ENCODE measurements around the gene HERPUD1. TPM values are rescaled to one million over a fixed set of nuclear protein-coding genes. Genes with fewer than 3 reads are reported as not detected.

Gene HERPUD1
- total RNA-seq, 1 experiment from 2014 or later: 314 TPM

Other genes starting within 250 kb of the HERPUD1 start
- 68.7 and 172 TPM in 2 replicates for gene MT1X, start 249.7 kb upstream of the HERPUD1 start, total RNA-seq (2014; rRNA removed)
- gene NUP93, start 202.0 kb upstream of the HERPUD1 start, total RNA-seq (2014; rRNA removed): 80.5 and 81.9 TPM in 2 replicates
- 0.11 TPM in 1 of 2 replicates, not detected in the other for gene SLC12A3, start 66.9 kb upstream of the HERPUD1 start, total RNA-seq (2014; rRNA removed)
- not detected in 2 replicates for gene CETP, start 29.8 kb downstream of the HERPUD1 start, total RNA-seq (2014; rRNA removed)
- gene NLRC5, start 57.4 kb downstream of the HERPUD1 start, total RNA-seq (2014; rRNA removed): 12.1 and 22.3 TPM in 2 replicates
- 13.7 and 18.6 TPM in 2 replicates for gene CPNE2, start 160.4 kb downstream of the HERPUD1 start, total RNA-seq (2014; rRNA removed)

All from LHCN-M2 (cell line).